ENCODE measurements around the gene C11orf68. TPM values are rescaled to one million over a fixed set of nuclear protein-coding genes. Genes with fewer than 3 reads are reported as not detected.
A peak's percentile ranks its signal among the peaks of the same experiment; 100 is the strongest.

C11orf68 gene
- total and polyA plus RNA-seq, 9 of the 15 experiments (the other 6 are each of a cell fraction or from before 2014, with no cell fraction given) = 3.6 to 35.9 (median 12.8) TPM

- TF ChIP-seq CAMTA2 (CRISPR knock-in tag; conservative IDR thresholded peaks at IDR 0.05) (no peak), ZNF408 (CRISPR knock-in tag; IDR thresholded peaks at IDR 0.05; ENCODE audit: low read depth) (no peak), ZNF512 (tag; IDR thresholded peaks at IDR 0.05) (no peak), CBFA2T3 (IDR thresholded peaks at IDR 0.05) (no peak), ZNF134 (CRISPR knock-in tag; conservative IDR thresholded peaks at IDR 0.05) (no peak), ZFP91 (CRISPR knock-in tag; IDR thresholded peaks at IDR 0.05) (no peak), ZNF140 (CRISPR knock-in tag; IDR thresholded peaks at IDR 0.05) (no peak), ZNF75A (CRISPR knock-in tag; IDR thresholded peaks at IDR 0.05) (no peak), MXD1 (CRISPR knock-in tag; IDR thresholded peaks at IDR 0.05; ENCODE audit: borderline replicate concordance, poor library complexity, severe bottlenecking) (no peak), PHB2 (IDR thresholded peaks at IDR 0.05; ENCODE audit: low read depth) (no peak), KAT2B (IDR thresholded peaks at IDR 0.05; ENCODE audit: low read depth, low read length) (no peak), CEBPG (CRISPR knock-in tag; IDR thresholded peaks at IDR 0.05) (no peak), CEBPG (tag; conservative IDR thresholded peaks at IDR 0.05 in 1 of 2, IDR thresholded peaks at IDR 0.05 in 1 of 2) (no peak), ZNF778 (CRISPR knock-in tag; IDR thresholded peaks at IDR 0.05) (no peak), GTF2E2 (tag; IDR thresholded peaks at IDR 0.05) (no peak), ZNF324 (CRISPR knock-in tag; IDR thresholded peaks at IDR 0.05) (no peak), ZNF239 (CRISPR knock-in tag; IDR thresholded peaks at IDR 0.05) (no peak)
- TF ChIP-seq, protein P1, sequence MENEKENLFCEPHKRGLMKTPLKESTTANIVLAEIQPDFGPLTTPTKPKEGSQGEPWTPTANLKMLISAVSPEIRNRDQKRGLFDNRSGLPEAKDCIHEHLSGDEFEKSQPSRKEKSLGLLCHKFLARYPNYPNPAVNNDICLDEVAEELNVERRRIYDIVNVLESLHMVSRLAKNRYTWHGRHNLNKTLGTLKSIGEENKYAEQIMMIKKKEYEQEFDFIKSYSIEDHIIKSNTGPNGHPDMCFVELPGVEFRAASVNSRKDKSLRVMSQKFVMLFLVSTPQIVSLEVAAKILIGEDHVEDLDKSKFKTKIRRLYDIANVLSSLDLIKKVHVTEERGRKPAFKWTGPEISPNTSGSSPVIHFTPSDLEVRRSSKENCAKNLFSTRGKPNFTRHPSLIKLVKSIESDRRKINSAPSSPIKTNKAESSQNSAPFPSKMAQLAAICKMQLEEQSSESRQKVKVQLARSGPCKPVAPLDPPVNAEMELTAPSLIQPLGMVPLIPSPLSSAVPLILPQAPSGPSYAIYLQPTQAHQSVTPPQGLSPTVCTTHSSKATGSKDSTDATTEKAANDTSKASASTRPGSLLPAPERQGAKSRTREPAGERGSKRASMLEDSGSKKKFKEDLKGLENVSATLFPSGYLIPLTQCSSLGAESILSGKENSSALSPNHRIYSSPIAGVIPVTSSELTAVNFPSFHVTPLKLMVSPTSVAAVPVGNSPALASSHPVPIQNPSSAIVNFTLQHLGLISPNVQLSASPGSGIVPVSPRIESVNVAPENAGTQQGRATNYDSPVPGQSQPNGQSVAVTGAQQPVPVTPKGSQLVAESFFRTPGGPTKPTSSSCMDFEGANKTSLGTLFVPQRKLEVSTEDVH (IDR thresholded peaks at IDR 0.05; ENCODE audit: low read depth, partially characterized antibody) = no peak
- TF ChIP-seq, protein P2, sequence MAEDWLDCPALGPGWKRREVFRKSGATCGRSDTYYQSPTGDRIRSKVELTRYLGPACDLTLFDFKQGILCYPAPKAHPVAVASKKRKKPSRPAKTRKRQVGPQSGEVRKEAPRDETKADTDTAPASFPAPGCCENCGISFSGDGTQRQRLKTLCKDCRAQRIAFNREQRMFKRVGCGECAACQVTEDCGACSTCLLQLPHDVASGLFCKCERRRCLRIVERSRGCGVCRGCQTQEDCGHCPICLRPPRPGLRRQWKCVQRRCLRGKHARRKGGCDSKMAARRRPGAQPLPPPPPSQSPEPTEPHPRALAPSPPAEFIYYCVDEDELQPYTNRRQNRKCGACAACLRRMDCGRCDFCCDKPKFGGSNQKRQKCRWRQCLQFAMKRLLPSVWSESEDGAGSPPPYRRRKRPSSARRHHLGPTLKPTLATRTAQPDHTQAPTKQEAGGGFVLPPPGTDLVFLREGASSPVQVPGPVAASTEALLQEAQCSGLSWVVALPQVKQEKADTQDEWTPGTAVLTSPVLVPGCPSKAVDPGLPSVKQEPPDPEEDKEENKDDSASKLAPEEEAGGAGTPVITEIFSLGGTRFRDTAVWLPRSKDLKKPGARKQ (CRISPR knock-in tag; IDR thresholded peaks at IDR 0.05) = no peak
- TF ChIP-seq, protein P3, sequence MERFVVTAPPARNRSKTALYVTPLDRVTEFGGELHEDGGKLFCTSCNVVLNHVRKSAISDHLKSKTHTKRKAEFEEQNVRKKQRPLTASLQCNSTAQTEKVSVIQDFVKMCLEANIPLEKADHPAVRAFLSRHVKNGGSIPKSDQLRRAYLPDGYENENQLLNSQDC (CRISPR knock-in tag; IDR thresholded peaks at IDR 0.05) = peak; percentile 15; the same call in 1 of the 2 replicates
Measured at GRCh38 chr11:65918211-65919140, at the start of gene C11orf68 (continued).
